Type B pancreatic cell (in vitro differentiated cells): ENCODE measurements around the gene MCL1. TPM values are rescaled to one million over a fixed set of nuclear protein-coding genes. Genes with fewer than 3 reads are reported as not detected.

ENCODE experiments used
- DNase-seq: peaks from one replicate; pipeline ENCODE4 v3.0.0; 2021; ENCODE audit warnings: mixed read lengths; ENCODE audit not compliant: unreplicated experiment; ENCODE audit errors: extremely low spot score
- H3K27ac Mint-ChIP-seq: 2 replicates; pipeline ENCODE4 v1.8.0; 2021; ENCODE audit warnings: mild to moderate bottlenecking, mixed read lengths
- H3K27me3 Mint-ChIP-seq: 2 replicates; pipeline ENCODE4 v1.8.0; 2021; ENCODE audit warnings: mixed read lengths
- H3K36me3 Mint-ChIP-seq: 2 replicates; pipeline ENCODE4 v1.8.0; 2021; ENCODE audit warnings: mixed read lengths
- H3K4me1 Mint-ChIP-seq: one replicate; pipeline ENCODE4 v1.8.0; 2021; ENCODE audit warnings: mixed read lengths; ENCODE audit not compliant: unreplicated experiment
- H3K4me3 Mint-ChIP-seq: 2 replicates; pipeline ENCODE4 v1.8.0; 2021; ENCODE audit warnings: mild to moderate bottlenecking, mixed read lengths
- H3K9me3 Mint-ChIP-seq: 2 replicates; pipeline ENCODE4 v1.8.0; 2021; ENCODE audit warnings: mixed read lengths
- microRNA-seq: library from miRNA; unstranded; fragments of <30 nt; microRNA quantifications from one replicate; pipeline ENCODE4, GENCODE V29; 2020
- total RNA-seq: library from RNA; stranded (reverse); gene quantifications from 2 replicates; pipeline ENCODE4 v1.2.1, GENCODE V29; 2021; ENCODE audit warnings: low replicate concordance
- TF ChIP-seq, protein P1 (sequence below): fragments of 200-600 bp; sonication (generic); conservative IDR thresholded peaks from 2 replicates; pipeline ENCODE4 v1.5.0; 2021; ENCODE audit warnings: antibody characterized with exemption, mild to moderate bottlenecking

MCL1 gene
- total RNA-seq, 1 donor from 2014 or later: 187 TPM

- Mint-ChIP-seq H3K36me3 (no peaks in the 10 kb centered on the region), H3K4me3 (no peak overlapping the region), H3K27me3 (no peaks in the 10 kb centered on the region), H3K9me3 (no peaks in the 10 kb centered on the region), H3K27ac (no peak overlapping the region), H3K4me1 (peaks cover 23% of the 10 kb centered on the region)
- TF ChIP-seq, protein P1, sequence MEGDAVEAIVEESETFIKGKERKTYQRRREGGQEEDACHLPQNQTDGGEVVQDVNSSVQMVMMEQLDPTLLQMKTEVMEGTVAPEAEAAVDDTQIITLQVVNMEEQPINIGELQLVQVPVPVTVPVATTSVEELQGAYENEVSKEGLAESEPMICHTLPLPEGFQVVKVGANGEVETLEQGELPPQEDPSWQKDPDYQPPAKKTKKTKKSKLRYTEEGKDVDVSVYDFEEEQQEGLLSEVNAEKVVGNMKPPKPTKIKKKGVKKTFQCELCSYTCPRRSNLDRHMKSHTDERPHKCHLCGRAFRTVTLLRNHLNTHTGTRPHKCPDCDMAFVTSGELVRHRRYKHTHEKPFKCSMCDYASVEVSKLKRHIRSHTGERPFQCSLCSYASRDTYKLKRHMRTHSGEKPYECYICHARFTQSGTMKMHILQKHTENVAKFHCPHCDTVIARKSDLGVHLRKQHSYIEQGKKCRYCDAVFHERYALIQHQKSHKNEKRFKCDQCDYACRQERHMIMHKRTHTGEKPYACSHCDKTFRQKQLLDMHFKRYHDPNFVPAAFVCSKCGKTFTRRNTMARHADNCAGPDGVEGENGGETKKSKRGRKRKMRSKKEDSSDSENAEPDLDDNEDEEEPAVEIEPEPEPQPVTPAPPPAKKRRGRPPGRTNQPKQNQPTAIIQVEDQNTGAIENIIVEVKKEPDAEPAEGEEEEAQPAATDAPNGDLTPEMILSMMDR: no peak
- no peak for DNase-seq
Measured at GRCh38 chr1:150528196-150528595, 51.2 kb downstream of the MCL1 start.

GRCh38 chr1:150525348-150525747 lies 54.1 kb downstream of the MCL1 start:
- H3K4me3 Mint-ChIP-seq: no peak overlapping the region
- no peaks in the 10 kb centered on the region for H3K27me3 Mint-ChIP-seq
- peaks cover 4% of the 10 kb centered on the region for H3K4me1 Mint-ChIP-seq
- no peak for DNase-seq
- H3K9me3 Mint-ChIP-seq: no peaks in the 10 kb centered on the region
- TF ChIP-seq, protein P1: no peak
- H3K27ac Mint-ChIP-seq: no peak overlapping the region
- H3K36me3 Mint-ChIP-seq: no peaks in the 10 kb centered on the region

Small RNA genes lying within 50 kb of the gene (microRNA-seq; reads per million reads assigned to microRNA genes)
- not detected for gene MIR4257

Other genes with a start within 250 kb of the MCL1 start
- 30.9 and 37.8 TPM in 2 replicates for gene RPRD2, start 215.5 kb downstream of the MCL1 start, total RNA-seq
- 30.2 and 36.6 TPM in 2 replicates for gene TARS2, start 92.2 kb downstream of the MCL1 start, total RNA-seq
- gene ECM1, start 71.5 kb downstream of the MCL1 start, total RNA-seq: 31.5 and 33.8 TPM in 2 replicates
- gene FALEC, start 63.9 kb downstream of the MCL1 start, total RNA-seq: 0.55 and 0.80 TPM in 2 replicates
- gene ADAMTSL4, start 30.2 kb downstream of the MCL1 start, total RNA-seq: 12.5 and 24.6 TPM in 2 replicates
- gene ENSA, start 50.0 kb upstream of the MCL1 start, total RNA-seq: 153 and 185 TPM in 2 replicates
- gene GOLPH3L, start 117.5 kb upstream of the MCL1 start, total RNA-seq: 30.9 and 40.5 TPM in 2 replicates
- not detected in 2 replicates for gene HORMAD1, start 141.3 kb upstream of the MCL1 start, total RNA-seq
- gene CTSS, start 186.2 kb upstream of the MCL1 start, total RNA-seq: 7.7 and 18.1 TPM in 2 replicates
- 4.1 and 16.7 TPM in 2 replicates for gene CTSK, start 228.7 kb upstream of the MCL1 start, total RNA-seq